ENCODE data around the gene TCF3. TPM values are rescaled to one million over a fixed set of nuclear protein-coding genes. Genes with fewer than 3 reads are reported as not detected.

TCF3 gene
- total and polyA plus RNA-seq, 9 donors, result 17.0 to 85.3 (median 60.7) TPM

DNA sequence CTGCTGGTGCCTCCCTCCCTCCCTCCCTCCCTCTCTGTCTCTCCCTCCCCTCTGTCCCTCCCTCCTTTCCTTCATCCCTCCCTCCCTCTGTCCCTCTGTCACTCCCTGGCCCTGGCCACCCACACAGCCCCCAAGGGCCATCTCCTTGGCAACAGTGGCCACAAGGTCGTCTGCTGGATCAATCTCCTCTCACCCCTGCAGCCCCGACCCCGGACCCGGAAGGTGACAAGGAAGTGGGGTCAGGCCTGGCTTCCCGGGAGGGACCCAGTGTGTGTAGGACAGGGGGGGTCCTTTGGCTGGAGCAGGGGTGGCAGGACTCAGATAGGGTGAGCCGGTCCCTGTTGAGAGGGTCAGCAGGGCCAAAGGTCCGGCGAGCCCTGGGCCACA, 21.9 kb upstream of the TCF3 start:
- TF ChIP-seq, protein P1, sequence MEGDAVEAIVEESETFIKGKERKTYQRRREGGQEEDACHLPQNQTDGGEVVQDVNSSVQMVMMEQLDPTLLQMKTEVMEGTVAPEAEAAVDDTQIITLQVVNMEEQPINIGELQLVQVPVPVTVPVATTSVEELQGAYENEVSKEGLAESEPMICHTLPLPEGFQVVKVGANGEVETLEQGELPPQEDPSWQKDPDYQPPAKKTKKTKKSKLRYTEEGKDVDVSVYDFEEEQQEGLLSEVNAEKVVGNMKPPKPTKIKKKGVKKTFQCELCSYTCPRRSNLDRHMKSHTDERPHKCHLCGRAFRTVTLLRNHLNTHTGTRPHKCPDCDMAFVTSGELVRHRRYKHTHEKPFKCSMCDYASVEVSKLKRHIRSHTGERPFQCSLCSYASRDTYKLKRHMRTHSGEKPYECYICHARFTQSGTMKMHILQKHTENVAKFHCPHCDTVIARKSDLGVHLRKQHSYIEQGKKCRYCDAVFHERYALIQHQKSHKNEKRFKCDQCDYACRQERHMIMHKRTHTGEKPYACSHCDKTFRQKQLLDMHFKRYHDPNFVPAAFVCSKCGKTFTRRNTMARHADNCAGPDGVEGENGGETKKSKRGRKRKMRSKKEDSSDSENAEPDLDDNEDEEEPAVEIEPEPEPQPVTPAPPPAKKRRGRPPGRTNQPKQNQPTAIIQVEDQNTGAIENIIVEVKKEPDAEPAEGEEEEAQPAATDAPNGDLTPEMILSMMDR (IDR thresholded peaks at IDR 0.05), result no peak
- TF ChIP-seq EP300 (IDR thresholded peaks at IDR 0.05) (no peak), POLR2A (IDR thresholded peaks at IDR 0.05) (no peak)
- DNase-seq, result no peak
- intact Hi-C loops (cut with DNase I), result loop anchor here (5.0 to 10.0 kb wide), 5 partner anchors 93 to 151 kb away; no protein-coding TSS in a partner anchor
- Histone ChIP-seq H3K9me3 (no peaks in the 10 kb centered on the region), H3K27ac (no peak overlapping the region), H3K4me1 (ENCODE audit: insufficient read depth) (no peaks in the 10 kb centered on the region), H3K36me3 (no peaks in the 10 kb centered on the region), H3K4me3 (no peak overlapping the region), H3K27me3 (peaks cover 13% of the 10 kb centered on the region)
- WGBS, 3 donors, result 51 to 63% (median 56%) methylated on average over 7 to 8 of the region's 8 CpGs

DNA sequence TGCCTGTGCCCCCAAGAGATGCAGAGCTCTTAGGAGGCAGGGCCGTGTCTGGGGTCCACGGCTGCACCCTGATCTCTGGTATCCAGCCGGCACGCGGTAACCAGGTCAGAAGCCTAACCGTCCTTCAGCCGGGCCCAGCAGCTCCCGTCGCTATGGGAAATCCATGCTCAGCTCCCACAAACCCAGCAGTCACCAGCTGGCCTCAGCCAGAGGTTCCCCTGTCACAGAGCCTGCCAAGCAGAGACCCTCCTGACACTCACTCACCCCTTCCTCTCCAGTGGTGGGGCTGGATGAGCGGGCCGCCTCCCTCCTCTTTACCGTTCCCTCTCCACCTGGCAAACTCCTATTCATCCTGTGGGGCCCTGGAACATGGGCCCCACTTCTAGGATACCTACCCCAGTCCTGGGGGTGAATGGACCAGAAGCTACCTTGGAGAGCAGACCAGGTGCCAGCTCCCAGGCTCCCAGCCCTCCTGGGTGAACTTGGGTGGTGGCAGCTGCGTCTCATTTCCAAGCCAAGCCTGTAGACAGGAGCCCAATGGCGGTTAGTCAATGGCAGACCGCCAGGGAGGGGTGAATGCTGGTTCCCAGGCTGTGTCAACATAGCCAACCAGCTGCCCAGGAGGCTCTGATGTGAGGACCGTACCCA, 21.4 kb upstream of the TCF3 start:
- no peaks in the 10 kb centered on the region for H3K4me1 ChIP-seq (ENCODE audit: insufficient read depth)
- intact Hi-C loops (cut with DNase I), result loop anchor here (5.0 to 10.0 kb wide), 5 partner anchors 94 to 151 kb away; no protein-coding TSS in a partner anchor
- 49 to 56% (median 53%) methylated on average over 16 of the region's 16 CpGs for WGBS, 3 donors
- no peak for DNase-seq
- no peaks in the 10 kb centered on the region for H3K36me3 ChIP-seq
- H3K9me3 ChIP-seq, result no peaks in the 10 kb centered on the region
- H3K27ac ChIP-seq, result no peak overlapping the region
- TF ChIP-seq POLR2A (IDR thresholded peaks at IDR 0.05), result no peak
- TF ChIP-seq EP300 (IDR thresholded peaks at IDR 0.05), result no peak
- TF ChIP-seq, protein P1 (IDR thresholded peaks at IDR 0.05), result no peak
- no peak overlapping the region for H3K4me3 ChIP-seq
- peaks cover 13% of the 10 kb centered on the region for H3K27me3 ChIP-seq

DNA sequence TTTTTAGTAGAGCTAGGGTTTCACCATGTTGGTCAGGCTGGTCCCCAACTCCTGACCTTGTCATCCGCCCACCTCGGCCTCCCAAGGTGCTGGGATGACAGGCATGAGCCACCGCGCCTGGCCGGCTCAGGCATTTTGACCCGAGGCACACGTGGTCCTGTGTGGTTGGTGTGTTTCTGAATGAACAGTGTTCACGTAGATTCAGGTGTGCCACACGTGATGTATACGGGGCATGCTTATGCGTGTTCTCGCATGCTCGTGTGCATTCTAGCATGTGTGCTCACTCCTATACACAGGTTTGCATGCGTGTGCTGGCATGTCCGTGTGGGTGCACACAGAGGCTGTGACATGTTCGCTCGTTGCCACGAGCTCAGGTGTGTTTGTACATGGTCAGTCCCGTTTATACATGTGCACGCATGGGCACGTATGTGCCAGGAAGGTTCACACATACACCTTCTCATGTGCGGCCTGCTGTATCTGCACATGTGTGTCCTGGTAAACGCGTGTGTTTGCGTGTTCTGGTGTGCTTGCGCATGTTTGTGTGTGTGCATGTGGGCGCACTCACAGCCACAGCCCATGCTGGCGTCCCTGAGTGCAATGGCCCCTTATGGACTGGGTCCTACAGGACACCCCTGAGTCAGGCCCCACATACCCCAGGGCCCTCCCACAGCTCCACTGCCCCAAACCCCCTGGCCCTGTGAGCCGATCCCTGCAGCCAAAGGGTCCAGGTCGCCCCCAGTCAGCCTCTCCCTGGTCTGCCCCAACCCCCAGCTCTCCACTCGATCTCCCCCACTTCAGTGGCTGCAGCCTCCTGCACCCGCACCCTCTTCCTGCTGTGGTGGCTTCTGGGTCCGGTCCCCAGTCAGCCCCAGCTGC, 20.6 kb upstream of the TCF3 start:
- H3K4me3 ChIP-seq, result no peak overlapping the region
- H3K27ac ChIP-seq, result no peak overlapping the region
- no peaks in the 10 kb centered on the region for H3K4me1 ChIP-seq (ENCODE audit: insufficient read depth)
- peaks cover 13% of the 10 kb centered on the region for H3K27me3 ChIP-seq
- DNase-seq, result no peak
- intact Hi-C loops (cut with DNase I), result loop anchor here (5.0 to 10.0 kb wide), 5 partner anchors 94 to 152 kb away; no protein-coding TSS in a partner anchor
- H3K36me3 ChIP-seq, result no peaks in the 10 kb centered on the region
- no peak for TF ChIP-seq EP300 (IDR thresholded peaks at IDR 0.05)
- TF ChIP-seq, protein P1 (IDR thresholded peaks at IDR 0.05), result no peak
- no peak for TF ChIP-seq POLR2A (IDR thresholded peaks at IDR 0.05)
- no peaks in the 10 kb centered on the region for H3K9me3 ChIP-seq
- WGBS, 3 donors, result 76 to 84% (median 80%) methylated on average over 33 of the region's 33 CpGs

DNA sequence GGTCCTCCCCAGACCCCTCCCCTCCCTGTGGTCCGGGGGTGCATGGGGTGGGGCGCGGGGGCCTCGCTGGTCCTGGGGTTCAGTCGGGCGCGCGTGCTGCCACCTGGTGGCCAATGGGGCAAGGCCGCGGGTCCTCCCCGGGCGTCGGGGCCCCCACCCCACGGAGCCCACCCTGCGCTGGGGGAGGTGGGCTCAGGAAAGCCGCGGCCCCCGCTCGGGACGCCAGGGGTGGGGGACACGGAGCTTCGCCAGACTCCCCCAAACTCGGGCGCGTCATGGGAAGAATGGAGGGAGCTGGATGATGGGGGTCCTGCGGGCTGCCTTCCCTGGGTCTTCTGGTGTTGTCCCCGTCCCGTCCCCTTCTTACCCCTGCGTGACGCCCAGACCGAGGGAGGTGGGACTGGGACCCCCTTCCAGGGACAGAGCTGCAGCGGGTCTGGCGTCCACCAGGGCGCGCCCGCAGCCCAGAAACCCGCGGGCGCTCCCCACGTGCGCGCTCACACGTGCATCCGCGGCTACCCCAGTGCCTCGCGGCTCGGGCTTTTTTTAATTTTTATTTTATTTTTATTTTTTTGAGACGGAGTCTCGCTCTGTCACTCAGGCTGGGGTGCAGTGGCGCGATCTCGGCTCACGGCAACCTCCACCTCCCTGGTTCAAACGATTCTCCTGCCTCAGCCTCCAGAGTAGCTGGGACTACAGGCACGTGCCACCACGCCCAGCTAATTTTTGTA, 19.8 kb upstream of the TCF3 start:
- intact Hi-C loops (cut with DNase I), result loop anchor here (5.0 to 10.0 kb wide), 5 partner anchors 95 to 153 kb away; no protein-coding TSS in a partner anchor
- 3 to 4% (median 4%) methylated on average over 55 to 57 of the region's 57 CpGs for WGBS, 3 donors

More for the DNA sequence above, 19.8 kb upstream of the TCF3 start:
- H3K36me3 ChIP-seq, result no peaks in the 10 kb centered on the region
- no peak overlapping the region for H3K27ac ChIP-seq
- no peak overlapping the region for H3K4me3 ChIP-seq
- peak in 3 of 5 donors; percentile 40 to 52 (median 47) for DNase-seq
- no peaks in the 10 kb centered on the region for H3K9me3 ChIP-seq
- H3K27me3 ChIP-seq, result peaks cover 13% of the 10 kb centered on the region
- no peaks in the 10 kb centered on the region for H3K4me1 ChIP-seq (ENCODE audit: insufficient read depth)
- TF ChIP-seq, protein P1 (IDR thresholded peaks at IDR 0.05), result peak; percentile 50 to 54 (median 51)
- TF ChIP-seq EP300 (IDR thresholded peaks at IDR 0.05), result no peak
